Islet precursor cell (in vitro differentiated cells): ENCODE data around the gene PLD1.
A peak's percentile ranks its signal among the peaks of the same experiment; 100 is the strongest.
"Not testable (repeated sequence)": the region's sequence is repeated elsewhere in the genome, so short reads cannot be mapped to it uniquely, and the experiment has no call there.

ENCODE experiments used
- DNase-seq: peaks from one replicate; pipeline ENCODE4 v3.0.0-alpha.2; 2018

PLD1 gene

GRCh38 chr3:171736556-171736955, 73.7 kb downstream of the PLD1 start:
- no peak for DNase-seq

GRCh38 chr3:171733561-171733960, 76.7 kb downstream of the PLD1 start:
- DNase-seq = no peak

- no peak for DNase-seq
Observed at GRCh38 chr3:171732756-171733155, 77.5 kb downstream of the PLD1 start.

GRCh38 chr3:171731691-171732090, 78.6 kb downstream of the PLD1 start:
- DNase-seq = no peak

GRCh38 chr3:171729452-171730334, 80.6 kb downstream of the PLD1 start:
- no peak for DNase-seq

GRCh38 chr3:171727288-171727687, 83.0 kb downstream of the PLD1 start:
- DNase-seq = no peak

GRCh38 chr3:171718493-171719185, 91.6 kb downstream of the PLD1 start:
- DNase-seq = no peak

GRCh38 chr3:171715155-171715554, 95.1 kb downstream of the PLD1 start:
- DNase-seq = no peak

GRCh38 chr3:171712171-171712938, 97.9 kb downstream of the PLD1 start:
- DNase-seq = no peak

GRCh38 chr3:171711461-171712170, 98.7 kb downstream of the PLD1 start:
- no peak for DNase-seq

GRCh38 chr3:171710359-171710758, 99.9 kb downstream of the PLD1 start:
- DNase-seq = no peak

GRCh38 chr3:171704814-171705213, 105.5 kb downstream of the PLD1 start:
- no peak for DNase-seq

- peak; percentile 65 for DNase-seq
Observed at GRCh38 chr3:171704002-171704401, 106.3 kb downstream of the PLD1 start.

GRCh38 chr3:171703144-171703543, 107.1 kb downstream of the PLD1 start:
- no peak for DNase-seq

- no peak for DNase-seq
Observed at GRCh38 chr3:171700653-171701052, 109.6 kb downstream of the PLD1 start.

- DNase-seq = no peak
Observed at GRCh38 chr3:171700157-171700556, 110.1 kb downstream of the PLD1 start.

GRCh38 chr3:171699601-171700000, 110.7 kb downstream of the PLD1 start:
- no peak for DNase-seq

GRCh38 chr3:171696805-171697204, 113.5 kb downstream of the PLD1 start:
- DNase-seq = no peak

GRCh38 chr3:171695426-171695825, 114.9 kb downstream of the PLD1 start:
- no peak for DNase-seq

GRCh38 chr3:171694888-171695287, 115.4 kb downstream of the PLD1 start:
- DNase-seq = no peak

- DNase-seq = not testable (repeated sequence)
Observed at GRCh38 chr3:171692551-171692950, 117.7 kb downstream of the PLD1 start.

GRCh38 chr3:171691485-171691884, 118.8 kb downstream of the PLD1 start:
- DNase-seq = no peak

- no peak for DNase-seq
Observed at GRCh38 chr3:171690281-171690680, 120.0 kb downstream of the PLD1 start.
